ENCODE results near the gene ARHGEF12.

The ARHGEF12 gene

GRCh38 chr11:120521176-120521575 is 185.0 kb downstream of the ARHGEF12 start:
- no peak for DNase-seq

DNA sequence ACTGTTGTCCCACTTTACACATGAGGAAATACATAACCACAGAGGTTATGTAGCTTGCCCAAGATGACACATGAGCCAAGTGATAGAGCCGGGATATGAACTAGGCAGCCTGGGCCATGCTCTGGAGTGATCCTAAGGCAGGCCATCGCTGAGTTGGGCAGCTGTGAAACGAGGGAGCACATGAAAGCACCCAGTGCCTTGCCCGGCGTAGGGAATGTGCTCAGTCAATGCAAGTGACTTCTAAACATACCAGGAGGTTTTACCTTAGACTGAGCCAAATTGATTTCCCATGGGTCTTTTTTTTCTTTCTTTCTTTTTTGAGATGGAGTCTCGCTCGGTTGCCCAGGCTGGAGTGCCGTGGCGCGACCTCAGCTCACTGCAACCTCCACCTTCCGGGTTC is 185.8 kb downstream of the ARHGEF12 start:
- DNase-seq, result no peak

GRCh38 chr11:120522736-120523135 is 186.5 kb downstream of the ARHGEF12 start:
- DNase-seq, result no peak

DNA sequence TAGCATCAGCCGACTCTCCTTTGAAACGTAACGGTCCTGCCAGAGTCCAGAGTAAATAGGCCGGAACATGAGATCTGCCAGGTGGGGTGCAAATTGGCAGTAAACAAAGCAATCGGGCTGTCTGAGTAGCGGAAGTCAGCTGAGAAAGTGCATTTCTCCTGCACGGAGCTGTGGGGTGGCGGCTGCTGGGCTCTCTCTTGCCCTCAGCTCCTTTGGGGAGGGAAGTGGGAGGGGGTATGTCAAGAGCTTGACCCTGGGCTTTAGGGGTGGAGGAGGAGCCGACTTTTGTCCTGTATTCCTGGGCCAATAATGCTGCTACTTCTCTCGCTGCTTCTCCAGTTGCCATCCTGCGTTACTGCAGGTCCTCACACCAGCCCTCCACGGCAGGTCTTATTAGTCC is 187.0 kb downstream of the ARHGEF12 start:
- DNase-seq, result no peak

DNA sequence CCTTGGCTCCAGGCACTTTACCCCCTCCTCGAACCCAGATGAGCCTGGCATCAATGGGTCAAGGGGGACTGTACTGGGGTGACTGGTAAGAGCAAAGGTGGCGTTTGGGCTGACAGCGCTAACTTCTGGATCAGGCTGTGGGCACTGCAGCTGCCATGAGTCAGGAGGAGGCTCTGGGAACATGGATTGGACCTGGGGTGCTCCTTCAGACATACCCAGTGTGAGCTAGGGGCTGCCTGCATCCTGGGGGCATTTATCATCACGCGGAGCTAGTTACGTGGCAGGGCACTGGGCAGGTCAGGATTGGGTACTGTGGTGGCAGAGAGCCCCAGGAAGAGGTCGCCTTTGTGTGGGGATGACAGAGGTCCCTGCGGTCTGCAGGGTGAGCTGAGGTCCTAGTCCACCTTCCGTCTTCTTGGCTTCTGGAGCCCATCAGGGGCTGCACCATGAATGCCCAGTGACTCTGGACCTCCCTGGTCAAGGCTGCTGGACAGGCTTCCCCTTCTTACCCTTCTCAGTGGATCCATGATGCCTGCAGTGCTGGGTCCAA is 188.4 kb downstream of the ARHGEF12 start:
- DNase-seq, result no peak

GRCh38 chr11:120525261-120526171 is 189.3 kb downstream of the ARHGEF12 start:
- DNase-seq, result no peak

GRCh38 chr11:120526241-120526640 is 190.0 kb downstream of the ARHGEF12 start:
- DNase-seq, result no peak

DNA sequence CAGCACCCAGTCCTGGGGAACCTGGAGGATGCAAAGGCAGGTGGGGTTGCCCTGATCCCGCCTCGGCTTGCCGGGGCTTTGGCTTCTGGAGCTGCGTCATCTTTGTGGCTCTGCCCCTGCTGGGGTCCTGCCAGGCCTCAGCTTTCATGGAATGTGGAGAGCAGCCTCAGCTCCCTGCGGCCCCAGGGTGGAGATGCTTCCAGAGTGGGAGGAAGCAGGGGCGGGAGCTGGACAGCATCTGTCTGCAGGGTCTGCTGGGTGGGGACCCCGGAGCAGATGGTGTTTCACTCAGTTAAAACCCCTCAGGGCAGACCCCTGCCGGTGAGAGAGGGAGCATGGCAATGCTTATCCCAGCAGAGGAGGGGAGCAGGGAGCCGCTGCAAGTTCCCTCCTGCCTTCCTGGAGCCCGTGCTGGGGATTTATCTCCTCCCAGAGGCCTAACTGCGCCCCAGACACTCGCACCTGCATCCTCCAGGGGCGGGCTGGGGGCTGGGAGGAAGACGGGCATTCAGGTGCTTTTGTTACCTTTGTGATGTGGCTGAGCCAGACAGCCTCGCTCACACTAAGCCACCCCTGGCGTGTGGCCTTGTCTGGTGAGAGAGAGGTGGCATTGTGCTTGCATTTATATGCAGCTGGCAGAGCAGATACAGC is 191.0 kb downstream of the ARHGEF12 start:
- DNase-seq, result no peak

GRCh38 chr11:120528749-120529148 is 192.5 kb downstream of the ARHGEF12 start:
- DNase-seq, result no peak

GRCh38 chr11:120529214-120529613 is 193.0 kb downstream of the ARHGEF12 start:
- DNase-seq, result no peak

DNA sequence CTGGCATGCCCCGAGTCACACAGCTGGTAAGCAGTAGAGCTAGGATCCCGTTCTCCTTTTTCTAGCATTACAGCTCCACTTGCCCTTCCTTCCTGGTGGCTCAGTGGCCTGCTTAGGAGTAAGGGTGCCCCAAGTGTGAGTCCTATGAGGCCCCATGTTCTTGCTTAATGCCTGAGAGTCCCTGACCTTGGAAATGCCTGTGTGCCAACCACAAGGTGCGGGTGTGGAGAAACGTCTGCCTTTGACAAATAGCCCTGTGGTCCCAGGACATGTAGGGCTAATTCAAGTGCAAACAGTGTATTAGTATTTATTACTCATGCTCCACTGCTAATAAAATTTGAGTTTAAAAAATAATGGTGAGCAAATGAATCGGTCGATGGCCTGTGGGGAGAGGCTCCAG is 193.7 kb downstream of the ARHGEF12 start:
- no peak for DNase-seq

GRCh38 chr11:120532082-120532831 is 196.0 kb downstream of the ARHGEF12 start:
- DNase-seq, result no peak

DNA sequence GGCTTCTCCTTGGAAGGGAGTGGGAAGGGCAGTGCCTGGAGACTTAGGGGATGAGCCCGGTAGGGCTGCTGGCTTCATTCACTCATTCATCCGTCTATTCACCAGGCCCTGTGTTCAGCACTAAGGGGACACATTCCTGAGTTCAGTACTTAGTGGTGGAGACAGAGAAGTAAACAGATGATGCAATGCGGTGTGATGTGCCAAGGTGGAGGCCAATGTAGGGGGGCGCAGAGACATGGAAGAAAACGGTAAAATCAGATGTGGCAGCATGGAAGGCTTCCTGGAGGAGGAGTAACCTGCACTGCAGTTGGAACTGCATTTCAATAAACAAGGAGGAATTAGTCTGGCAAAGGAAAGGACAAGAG is 196.6 kb downstream of the ARHGEF12 start:
- DNase-seq, result no peak

DNA sequence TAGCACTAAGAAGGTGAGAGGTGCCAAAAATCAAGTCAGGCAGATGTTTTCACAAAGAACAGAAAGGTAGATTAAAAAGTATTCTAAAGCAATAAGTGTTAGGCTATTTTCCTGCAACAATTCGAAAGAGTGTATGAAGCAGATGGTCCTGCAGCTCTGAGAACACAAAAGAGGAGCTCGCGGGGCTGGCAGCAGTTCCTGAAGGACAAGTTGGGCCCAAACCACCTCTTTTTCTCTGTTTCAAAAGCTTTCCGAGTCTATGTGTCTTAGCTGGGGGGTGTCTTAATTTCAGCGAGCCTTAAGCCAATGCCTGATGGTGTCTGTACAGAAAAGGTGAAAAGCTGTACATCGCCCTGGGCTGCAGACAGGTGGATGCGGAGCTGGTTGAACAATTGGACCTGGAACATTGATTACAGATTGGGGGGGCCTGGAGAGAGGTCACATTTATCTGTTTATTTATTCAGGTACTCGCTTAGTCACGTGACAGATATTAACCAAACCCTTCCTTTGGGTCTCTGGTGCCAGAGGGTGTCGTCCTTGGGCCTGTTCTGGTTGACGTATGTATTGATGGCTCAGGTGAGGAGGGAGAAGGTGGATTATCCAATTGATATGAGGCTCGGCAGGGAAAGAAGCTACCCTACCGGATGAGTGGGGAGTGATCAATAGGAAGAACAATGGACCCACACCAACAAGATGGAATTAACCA is 200.0 kb downstream of the ARHGEF12 start:
- DNase-seq, result no peak

GRCh38 chr11:120536797-120537169 is 200.6 kb downstream of the ARHGEF12 start:
- DNase-seq, result no peak

DNA sequence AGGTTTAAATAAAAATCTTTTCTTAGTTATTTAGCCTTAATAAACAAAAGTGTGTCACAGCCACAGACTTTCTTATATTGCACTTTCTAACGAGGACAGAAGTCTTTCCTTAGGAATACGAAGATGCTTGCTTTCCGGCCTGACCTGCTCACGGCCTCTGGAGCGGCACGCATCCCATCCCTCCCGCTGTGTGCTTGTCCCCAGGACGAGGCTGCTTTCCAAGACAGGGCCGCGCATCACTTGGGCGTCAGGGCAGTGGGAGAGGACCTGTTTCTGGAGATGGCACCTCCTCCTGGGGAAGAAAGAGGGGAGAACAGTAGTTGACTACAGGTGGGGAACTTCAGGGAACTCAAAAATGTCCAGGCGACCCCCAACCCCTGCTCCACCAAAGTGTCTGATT is 201.8 kb downstream of the ARHGEF12 start:
- DNase-seq, result no peak

DNA sequence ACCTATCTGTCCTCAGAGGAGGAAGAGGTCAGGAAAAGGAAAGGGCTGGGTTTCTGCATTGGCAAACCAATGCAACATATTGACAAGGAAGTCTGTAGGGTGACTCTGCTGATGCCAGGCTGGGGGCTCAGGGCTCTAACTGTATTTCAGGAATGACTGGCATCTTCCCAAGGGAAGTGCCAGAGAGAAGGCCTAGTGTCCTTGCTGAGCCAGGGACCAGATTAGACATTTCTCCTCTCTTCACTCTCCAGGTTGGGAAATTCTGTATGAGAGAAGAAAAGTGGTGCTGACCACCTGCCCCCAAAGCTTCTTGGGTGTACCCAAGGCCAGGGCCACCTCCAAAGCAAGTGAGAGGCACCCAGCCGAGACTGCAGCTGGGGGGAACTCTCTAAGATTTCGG is 202.5 kb downstream of the ARHGEF12 start:
- DNase-seq, result no peak

All from NK-92 treated with Interleukin-12 subunit alpha and Interleukin-12 subunit beta, amount 100 ng/mL, for 24 hours (cell line).